NOMO-1 (cell line): ENCODE measurements around the gene CCT5.
"Not testable (repeated sequence)": the region's sequence is repeated elsewhere in the genome, so short reads cannot be mapped to it uniquely, and the experiment has no call there.

Experiments
- DNase-seq, 2 experiments: peaks; one replicate each; lab custom pipeline; 2025; ENCODE audit not compliant: unreplicated experiment in 2 of 2; lab: John Stamatoyannopoulos, UW

Gene CCT5

GRCh38 chr5:10297646-10298204 is 47.6 kb downstream of the CCT5 start:
- DNase-seq = no peak

GRCh38 chr5:10300246-10300645 is 50.2 kb downstream of the CCT5 start:
- DNase-seq = no peak

DNA sequence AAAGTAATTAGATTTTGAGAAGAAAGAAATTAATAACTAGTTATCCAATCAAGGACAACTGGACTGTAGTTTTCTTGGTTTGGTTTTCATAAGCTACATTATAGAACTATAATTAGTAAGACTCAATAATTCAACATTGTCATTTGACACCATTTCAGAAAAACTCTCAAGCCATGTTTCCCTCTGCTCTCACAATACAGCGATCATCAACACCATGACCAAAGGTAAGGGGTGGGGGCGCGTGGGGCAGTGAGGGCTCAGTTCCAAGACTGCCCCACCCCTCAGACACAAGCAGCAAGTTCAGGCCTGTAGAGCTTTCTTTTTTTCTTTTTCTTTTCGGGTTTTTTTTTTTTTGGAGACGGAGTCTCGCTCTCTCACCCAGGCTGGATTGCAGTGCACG is 51.2 kb downstream of the CCT5 start:
- no peak for DNase-seq

DNA sequence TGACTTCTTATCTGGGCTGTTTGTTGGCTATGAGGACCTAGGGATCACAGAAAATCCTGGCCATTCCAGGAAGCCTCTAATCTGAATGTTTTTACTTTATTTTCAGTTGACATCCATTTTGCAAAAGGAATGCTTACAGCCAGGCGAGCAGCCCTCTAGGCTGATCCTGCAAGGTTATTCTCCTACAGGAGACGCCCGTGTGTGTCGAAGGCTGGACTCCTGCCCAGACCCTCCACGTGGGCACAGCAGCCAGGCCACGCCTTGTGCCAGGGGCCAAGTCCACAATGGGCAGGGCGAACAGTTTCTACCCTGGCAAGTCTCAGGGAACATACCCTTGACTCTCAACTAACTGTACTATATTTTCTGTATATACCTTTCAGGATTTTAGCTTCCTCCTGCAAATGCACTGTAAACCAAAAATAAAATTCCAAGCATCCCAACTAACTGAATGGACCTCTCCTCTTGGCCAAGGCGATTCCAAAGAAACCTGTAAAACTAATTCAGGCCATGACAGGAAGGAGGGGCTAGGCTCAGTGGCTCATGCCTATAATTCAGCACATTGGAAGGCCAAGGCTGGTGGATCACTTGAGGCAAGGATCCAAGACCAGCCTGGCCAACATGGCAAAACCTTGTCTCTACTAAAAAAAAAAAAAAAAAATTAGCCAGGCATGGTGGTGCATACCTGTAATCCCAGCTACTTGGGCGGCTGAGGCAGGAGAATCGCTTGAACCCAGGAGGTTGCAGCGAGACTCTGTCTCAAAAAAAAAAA is 51.9 kb downstream of the CCT5 start:
- DNase-seq = no peak

- no peak for DNase-seq
These were observed 53.1 kb downstream of the CCT5 start for GRCh38 chr5:10303201-10303600.

DNA sequence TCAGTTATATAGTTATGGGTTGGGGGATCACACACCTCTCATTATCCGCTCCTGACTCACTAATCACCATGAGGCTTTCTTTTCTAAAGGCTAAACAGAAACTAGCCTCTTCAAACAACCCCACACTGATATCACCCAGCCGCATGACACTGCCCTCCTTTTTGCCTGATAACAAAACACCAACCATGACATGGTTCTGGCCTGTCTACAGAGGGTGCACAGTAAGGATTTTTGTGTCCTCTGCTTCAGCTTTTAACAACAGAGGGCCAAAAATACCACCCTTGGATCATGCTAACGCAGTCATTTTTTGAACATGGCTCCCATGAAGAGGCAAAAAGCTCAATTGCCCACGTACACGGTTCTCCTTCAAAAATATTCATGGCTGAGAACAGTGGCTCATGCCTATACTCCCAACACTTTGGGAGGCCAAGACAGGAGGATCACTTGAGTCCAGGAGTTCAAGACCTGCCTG is 53.7 kb downstream of the CCT5 start:
- no peak for DNase-seq

DNA sequence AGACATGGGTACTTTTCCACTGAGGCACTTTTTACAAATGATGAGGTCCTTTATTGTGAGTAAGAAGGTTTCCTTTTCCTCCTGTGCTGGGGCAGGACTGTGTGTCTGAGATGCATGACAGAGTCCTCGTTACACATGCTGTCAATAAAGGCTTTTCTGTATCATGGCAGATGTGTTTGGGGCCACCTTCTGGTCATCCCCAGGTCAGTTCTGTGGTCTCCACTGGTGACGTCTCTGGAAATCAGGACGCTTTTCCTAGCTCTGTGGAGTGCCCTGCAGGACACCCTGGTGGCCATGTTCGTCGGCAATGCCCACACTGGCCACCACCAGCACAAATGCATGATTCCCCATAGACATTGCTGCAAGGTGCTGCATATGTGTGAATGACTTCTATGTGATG is 54.9 kb downstream of the CCT5 start:
- DNase-seq = no peak

DNA sequence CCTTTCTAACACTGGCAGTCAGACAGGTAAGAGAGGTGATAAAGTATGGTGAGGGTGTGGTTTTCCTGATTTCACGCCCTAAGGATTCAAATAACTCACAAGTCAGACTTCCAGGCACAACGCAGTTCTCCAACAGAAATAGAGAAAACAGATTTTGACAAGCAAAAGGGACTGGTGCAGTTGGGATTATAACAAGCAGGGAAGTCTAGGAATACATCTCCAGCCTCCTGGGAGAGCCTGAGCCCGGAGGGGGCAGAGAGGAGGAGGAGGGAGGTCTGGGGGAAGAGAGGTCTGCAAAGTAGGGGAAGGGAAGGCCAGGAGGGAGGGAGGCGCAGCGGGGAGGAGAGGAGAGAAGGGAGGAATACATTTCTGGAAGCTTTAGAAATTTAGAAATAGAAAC is 56.0 kb downstream of the CCT5 start:
- no peak for DNase-seq

DNA sequence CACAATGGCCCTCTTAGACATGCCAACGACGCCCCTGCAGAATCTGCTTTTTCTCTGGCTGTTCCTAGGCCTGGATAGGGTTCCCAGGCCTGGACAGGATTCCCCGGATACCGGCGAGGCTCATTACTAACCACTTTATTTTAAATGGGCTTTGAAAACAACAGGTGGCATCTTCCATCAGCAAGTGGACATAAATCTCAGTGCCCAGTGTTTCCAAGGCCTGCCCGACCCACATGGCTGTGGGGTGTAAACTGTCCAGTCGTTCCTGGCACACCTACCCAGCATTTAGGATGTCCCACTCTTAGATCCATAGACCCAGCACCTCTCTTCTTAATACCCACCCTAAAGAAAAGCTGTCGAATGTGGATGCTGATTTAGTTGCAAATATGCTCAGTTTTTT is 56.7 kb downstream of the CCT5 start:
- no peak for DNase-seq

DNA sequence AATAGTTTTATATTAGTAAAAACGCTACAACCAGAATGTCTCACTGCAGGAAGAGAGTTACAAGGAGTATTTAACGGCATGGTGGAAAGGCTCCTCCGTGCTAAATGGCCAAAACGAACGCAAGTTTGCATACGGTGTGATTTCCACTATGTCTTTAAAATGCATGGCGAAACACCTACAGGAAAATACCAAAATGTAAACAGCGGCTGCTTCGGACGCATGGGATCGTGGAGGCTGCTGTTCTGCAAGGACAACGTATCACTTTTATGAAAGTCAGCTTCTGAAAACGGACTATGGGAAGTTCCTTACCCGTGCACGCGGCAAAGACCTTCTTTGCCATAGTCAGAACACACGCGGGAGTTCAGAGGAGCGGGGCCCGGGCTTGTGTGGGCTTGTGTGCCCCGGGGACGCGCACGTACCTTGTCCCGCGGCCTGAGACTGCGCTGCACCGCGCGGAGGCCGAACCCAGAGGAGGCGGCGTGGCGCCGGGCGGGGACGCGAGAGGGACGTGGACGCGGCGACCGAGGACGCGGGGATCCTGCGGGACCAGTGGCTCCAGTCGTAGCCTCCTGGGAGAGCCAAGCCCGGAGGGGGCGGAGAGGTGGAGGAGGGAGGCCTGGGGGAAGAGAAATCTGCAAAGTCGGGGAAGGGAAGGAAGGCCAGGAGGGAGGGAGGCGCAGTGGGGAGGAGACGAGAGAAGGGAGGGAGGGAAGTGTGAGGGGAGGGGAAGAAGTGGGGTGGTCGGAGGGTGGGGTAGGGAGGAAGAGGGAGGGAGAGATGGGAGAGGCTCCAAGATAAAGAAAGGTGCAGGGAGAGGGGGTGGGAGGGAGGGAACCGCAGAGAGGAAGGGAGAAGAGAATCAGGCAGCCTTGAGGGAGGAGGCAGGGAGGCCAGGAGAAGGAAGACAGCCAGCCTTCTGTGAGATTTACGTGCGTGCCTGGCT is 57.4 kb downstream of the CCT5 start, which contains the start of gene CMBL:
CMBL (minus strand) TSS at position 697 of the 943 bp plus-strand sequence. CDS start 17,140 bp downstream, outside the sequence.
- peak; percentile 58 to 67 for DNase-seq

- DNase-seq = no peak
These were observed 58.8 kb downstream of the CCT5 start for GRCh38 chr5:10308844-10309243.

GRCh38 chr5:10310066-10310779 is 60.1 kb downstream of the CCT5 start:
- peak in 1 of 2 experiments; percentile 22 for DNase-seq

DNA sequence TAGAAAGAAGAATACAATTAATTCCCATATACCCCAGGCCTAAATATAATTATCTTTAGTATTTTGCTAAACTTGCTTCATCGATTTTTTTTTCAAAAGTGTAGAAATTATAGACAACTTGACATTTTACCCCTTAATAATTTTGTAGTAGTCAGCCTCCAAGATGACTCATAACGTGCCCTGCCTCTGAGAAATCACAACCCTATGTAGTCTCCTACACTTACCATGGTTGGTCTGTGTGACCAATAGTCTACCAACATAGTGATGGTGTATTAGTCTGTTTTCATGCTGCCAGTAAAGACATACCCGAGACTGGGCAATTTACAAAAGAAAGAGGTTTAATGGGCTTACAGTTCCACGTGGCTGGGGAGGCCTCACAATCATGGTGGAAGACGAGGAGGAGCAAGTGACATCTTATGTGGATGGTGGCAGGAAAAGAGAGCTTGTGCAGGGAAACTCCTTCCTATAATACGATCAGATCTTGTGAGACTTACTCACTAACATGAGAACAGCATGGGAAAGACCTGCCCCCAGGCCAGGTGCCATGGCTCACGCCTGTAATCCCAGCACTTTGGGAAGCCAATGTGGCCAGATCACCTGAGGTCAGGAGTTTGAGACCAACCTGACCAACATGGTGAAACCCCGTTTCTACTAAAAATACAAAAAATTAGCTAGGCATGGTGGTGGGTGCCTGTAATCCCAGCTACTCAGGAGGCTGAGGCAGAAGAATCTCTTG is 60.9 kb downstream of the CCT5 start:
- not testable (repeated sequence) for DNase-seq

DNA sequence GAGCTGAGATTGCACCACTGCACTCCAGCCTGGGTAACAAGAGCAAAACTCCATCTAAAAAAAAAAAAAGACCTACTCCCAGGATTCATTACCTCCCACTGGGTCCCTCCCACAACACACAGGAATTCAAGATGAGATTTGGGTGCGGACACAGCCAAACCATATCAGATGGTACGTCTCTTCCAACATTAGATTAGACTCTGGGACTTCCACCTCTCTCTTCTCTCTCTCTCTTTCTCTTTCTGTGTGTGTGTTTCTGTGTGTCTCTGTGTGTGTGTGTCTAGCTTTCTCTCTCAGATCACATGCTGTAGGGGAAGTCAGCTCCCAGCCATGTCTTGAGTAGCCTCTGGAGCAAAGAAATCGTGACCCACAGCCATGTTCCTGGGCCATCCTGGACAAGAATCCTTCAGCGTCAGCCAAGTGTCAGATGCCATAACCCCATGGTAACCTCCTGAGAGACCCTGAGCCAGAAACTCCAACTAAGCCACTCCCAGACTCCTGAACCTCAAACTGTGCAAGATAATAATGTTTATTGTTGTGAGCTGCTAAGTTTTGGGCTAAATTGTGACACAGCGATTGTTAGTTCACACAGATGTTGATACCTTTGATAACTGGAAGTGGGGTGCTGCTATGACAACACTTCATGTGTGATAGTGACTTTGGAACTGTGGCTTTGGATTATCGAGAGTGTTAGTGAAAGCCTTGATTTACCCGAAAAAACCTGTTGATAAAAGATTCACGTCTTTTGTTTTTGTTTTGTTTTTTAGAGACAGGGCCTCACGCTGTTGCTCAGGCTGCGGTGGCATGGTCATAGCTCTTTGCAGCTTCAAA is 61.7 kb downstream of the CCT5 start:
- no peak for DNase-seq

DNA sequence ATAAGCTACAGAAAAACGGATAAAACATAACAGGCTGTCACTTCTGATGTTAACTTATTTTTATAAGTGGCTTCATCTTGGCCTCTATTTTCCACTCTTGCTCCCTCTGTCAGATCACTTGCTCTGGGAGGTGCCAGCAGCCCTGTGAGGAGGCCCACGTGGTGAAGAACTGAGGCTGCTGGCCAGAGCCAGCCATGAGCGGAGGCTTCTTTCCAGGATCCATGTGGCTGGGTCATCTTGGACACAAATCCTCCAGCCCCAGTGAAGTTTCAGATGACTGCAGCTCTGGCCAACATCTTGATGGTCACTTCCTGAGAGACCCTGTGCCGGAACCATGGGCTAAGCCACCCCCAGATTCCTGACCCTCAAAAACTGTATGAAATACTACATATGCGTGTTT is 65.1 kb downstream of the CCT5 start:
- no peak for DNase-seq
